GM23338 (cell line): ENCODE data around the gene ZFHX3. TPM values are rescaled to one million over a fixed set of nuclear protein-coding genes. Genes with fewer than 3 reads are reported as not detected.

ENCODE experiments used
- ATAC-seq: fragments of 200-7000 bp; cut with Tn5 transposase; 3 replicates; pipeline ENCODE4 v1.9.1; 2020
- DNase-seq: peaks from one replicate; pipeline ENCODE4 v3.0.0-alpha.2; 2015; ENCODE audit warnings: low spot score
- H2AFZ ChIP-seq: fragments of 200-600 bp; sonication (generic); 2 replicates; pipeline ENCODE4 v1.8.0; 2016; ENCODE audit warnings: antibody characterized with exemption, mild to moderate bottlenecking, moderate library complexity
- H3F3A ChIP-seq: fragments of 200-600 bp; sonication (generic); replicated peaks from 2 replicates; pipeline ENCODE4 v1.8.0; 2017; ENCODE audit warnings: antibody characterized with exemption, mixed run types, low read depth
- H3K27ac ChIP-seq: fragments of 200-600 bp; sonication (generic); 2 replicates; pipeline ENCODE4 v1.6.1; 2016; ENCODE audit warnings: low read depth
- H3K27me3 ChIP-seq: fragments of 200-600 bp; sonication (generic); 2 replicates; pipeline ENCODE4 v1.8.0; 2016; ENCODE audit warnings: mild to moderate bottlenecking, mixed run types, moderate library complexity; ENCODE audit not compliant: insufficient read depth
- H3K36me3 ChIP-seq: fragments of 200-600 bp; sonication (generic); 2 replicates; pipeline ENCODE4 v1.8.0; 2016; ENCODE audit warnings: mild to moderate bottlenecking; ENCODE audit not compliant: insufficient read depth
- H3K4me1 ChIP-seq: fragments of 200-600 bp; sonication (generic); 2 replicates; pipeline ENCODE4 v1.8.0; 2016; ENCODE audit warnings: mild to moderate bottlenecking, moderate library complexity; ENCODE audit not compliant: insufficient read depth
- H3K4me2 ChIP-seq: fragments of 200-600 bp; sonication (generic); 2 replicates; pipeline ENCODE4 v1.7.1; 2017; ENCODE audit warnings: mixed run types
- H3K4me3 ChIP-seq: fragments of 200-600 bp; sonication (generic); 2 replicates; pipeline ENCODE4 v1.6.1; 2016; ENCODE audit warnings: mixed run types
- H3K79me2 ChIP-seq: fragments of 200-600 bp; sonication (generic); replicated peaks from 2 replicates; pipeline ENCODE4 v1.8.0; 2017; ENCODE audit warnings: mild to moderate bottlenecking; ENCODE audit not compliant: insufficient read depth
- H3K9me2 ChIP-seq: fragments of 200-600 bp; sonication (generic); 2 replicates; pipeline ENCODE4 v1.8.0; 2017; ENCODE audit not compliant: insufficient read depth
- H4K20me1 ChIP-seq: fragments of 200-600 bp; sonication (generic); replicated peaks from 2 replicates; pipeline ENCODE4 v1.8.0; 2017; ENCODE audit warnings: mild to moderate bottlenecking; ENCODE audit not compliant: insufficient read depth
- H3K27ac Mint-ChIP-seq: 2 replicates; pipeline ENCODE4 v1.8.0; 2020; ENCODE audit warnings: inconsistent platforms, mild to moderate bottlenecking, moderate library complexity, mixed read lengths
- H3K27me3 Mint-ChIP-seq: 3 replicates; pipeline ENCODE4 v1.8.0; 2022; ENCODE audit warnings: low read depth, mild to moderate bottlenecking, moderate library complexity, mixed read lengths, inconsistent platforms; ENCODE audit not compliant: insufficient read depth, poor library complexity
- H3K36me3 Mint-ChIP-seq: 3 replicates; pipeline ENCODE4 v1.8.0; 2021; ENCODE audit warnings: low read depth, mild to moderate bottlenecking, inconsistent platforms, moderate library complexity, mixed read lengths
- H3K4me1 Mint-ChIP-seq: 3 replicates; pipeline ENCODE4 v1.8.0; 2020; ENCODE audit warnings: mild to moderate bottlenecking, inconsistent platforms, mixed read lengths
- H3K4me3 Mint-ChIP-seq: 3 replicates; pipeline ENCODE4 v1.8.0; 2021; ENCODE audit warnings: moderate library complexity, mild to moderate bottlenecking, inconsistent platforms, mixed read lengths
- H3K9me3 Mint-ChIP-seq: 3 replicates; pipeline ENCODE4 v1.8.0; 2020; ENCODE audit warnings: moderate library complexity, mild to moderate bottlenecking, inconsistent platforms, mixed read lengths
- CREB1 ChIP-seq: fragments of 250-450 bp; sonication (Bioruptor Pico); IDR thresholded peaks from 2 replicates; pipeline ENCODE4 v1.5.0; 2020; ENCODE audit warnings: low read depth, mild to moderate bottlenecking, moderate library complexity
- EZH2 ChIP-seq: fragments of 200-600 bp; sonication (generic); IDR thresholded peaks from one replicate; pipeline ENCODE4 v1.8.0; 2017; ENCODE audit warnings: antibody characterized with exemption, mild to moderate bottlenecking, low read depth; ENCODE audit not compliant: unreplicated experiment
- EZH2phosphoT487 ChIP-seq: fragments of 200-600 bp; sonication (generic); IDR thresholded peaks from one replicate; pipeline ENCODE4 v1.8.1; 2018; ENCODE audit warnings: antibody characterized with exemption; ENCODE audit not compliant: unreplicated experiment
- JUNB ChIP-seq: IDR thresholded peaks from one replicate; pipeline ENCODE4 v1.6.1; 2016; ENCODE audit warnings: antibody characterized with exemption; ENCODE audit not compliant: unreplicated experiment
- NANOG ChIP-seq: IDR thresholded peaks from 2 replicates; pipeline ENCODE4 v1.6.1; 2016; ENCODE audit warnings: antibody characterized with exemption, borderline replicate concordance
- ZNF114 ChIP-seq: fragments of 250-450 bp; sonication (Bioruptor Pico); IDR thresholded peaks from 2 replicates; pipeline ENCODE4 v1.5.0; 2020; ENCODE audit warnings: mild to moderate bottlenecking, moderate library complexity
- polyA plus RNA-seq: library from polyadenylated mRNA; unstranded; fragments of >200 nt; fragmentation: Nextera tagmentation; extraction: Ambion mirVana; gene quantifications from 2 replicates; pipeline ENCODE4 v1.2.1, GENCODE V29; 2016
- total RNA-seq: library from RNA; depleted of rRNA; stranded (reverse); fragments of >200 nt; shearing (Covaris generic); gene quantifications from 2 replicates; pipeline ENCODE4 v1.2.3, GENCODE V29; 2014
- TF ChIP-seq, protein P1 (sequence below): IDR thresholded peaks from one replicate; pipeline ENCODE4 v1.6.1; 2018; ENCODE audit warnings: antibody characterized with exemption; ENCODE audit not compliant: unreplicated experiment
- TF ChIP-seq, protein P2 (sequence below), 2 experiments: fragments of 200-600 bp in 1 of 2; sonication (generic) in 1 of 2; conservative IDR thresholded peaks; 2 replicates each; pipeline versions ENCODE4 v1.5.1 to v1.6.1; 2016 to 2017; ENCODE audit warnings: antibody characterized with exemption in 2 of 2, low read depth in 2 of 2, mild to moderate bottlenecking in 2 of 2, moderate library complexity in 1 of 2
- TF ChIP-seq, protein P3 (sequence below): IDR thresholded peaks from 2 replicates; pipeline ENCODE4 v1.6.1; 2016; ENCODE audit warnings: antibody characterized with exemption

The ZFHX3 gene
- total and polyA plus RNA-seq, 2 experiments from 2014 or later: 1.0 to 1.5 TPM

DNA sequence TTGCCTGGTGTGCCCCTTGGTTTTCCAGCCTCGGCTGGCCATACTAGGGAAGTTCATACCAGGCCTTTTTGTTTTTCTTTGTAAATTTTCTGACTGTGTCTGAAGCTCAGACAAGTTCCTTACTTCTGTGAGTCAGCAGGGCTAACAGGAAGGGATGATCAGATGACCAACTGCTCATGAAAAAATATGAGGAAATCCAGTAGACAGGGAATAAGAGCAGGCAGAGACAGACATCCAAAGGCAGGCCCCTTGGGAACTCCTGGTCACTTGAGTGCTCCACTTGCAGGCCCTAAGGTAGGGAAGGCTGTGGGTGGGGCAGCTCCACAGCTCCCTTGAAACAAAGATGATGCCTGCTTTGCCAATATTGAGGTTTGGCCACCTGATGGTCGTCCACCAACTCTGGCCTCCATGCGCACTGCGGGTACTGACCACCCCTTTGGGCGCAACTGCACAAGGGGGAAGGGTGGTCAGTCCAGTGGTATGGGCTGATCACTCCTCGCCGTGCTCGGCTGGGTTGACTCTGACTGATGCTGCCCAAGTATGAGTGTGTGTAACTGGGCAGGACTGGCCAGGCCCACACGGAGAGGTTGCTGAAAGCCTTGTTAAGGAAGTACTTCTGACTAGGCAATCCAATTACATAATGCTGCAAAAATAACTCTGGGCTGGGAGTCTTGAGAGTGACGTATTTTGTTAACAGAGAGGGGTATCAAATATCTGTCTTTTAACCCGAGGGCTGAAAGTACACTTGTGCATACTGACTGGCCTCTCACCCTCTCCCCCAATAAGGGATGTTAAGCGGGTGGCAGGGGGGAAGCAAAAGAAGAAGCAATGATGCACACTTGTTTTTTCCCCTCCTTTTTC lies 20.8 kb upstream of the ZFHX3 start:
- no peaks in the 10 kb centered on the region for H3K79me2 ChIP-seq
- no peaks in the 10 kb centered on the region for H3K9me2 ChIP-seq
- peaks cover 22% of the 10 kb centered on the region for H3F3A ChIP-seq
- H3K27me3 ChIP-seq: peaks cover 91% of the 10 kb centered on the region
- H3K4me1 ChIP-seq: peaks cover 59% of the 10 kb centered on the region
- Mint-ChIP-seq H3K9me3 (peaks cover 7% of the 10 kb centered on the region; the same call in 2 of the 3 replicates), H3K4me3 (no peak overlapping the region; the same call in 2 of the 3 replicates), H3K27ac (no peak overlapping the region), H3K4me1 (peaks cover 44% of the 10 kb centered on the region), H3K27me3 (peaks cover 85% of the 10 kb centered on the region), H3K36me3 (no peaks in the 10 kb centered on the region)
- H4K20me1 ChIP-seq: peaks cover 7% of the 10 kb centered on the region
- no peak for DNase-seq
- H3K4me2 ChIP-seq: peak overlapping the region; percentile 32; the same call in 1 of the 2 replicates
- no peak for ATAC-seq
- no peak overlapping the region for H2AFZ ChIP-seq
- H3K4me3 ChIP-seq: no peak overlapping the region
- no peak overlapping the region for H3K27ac ChIP-seq
- peak; percentile 36 for TF ChIP-seq EZH2
- TF ChIP-seq, protein P1, sequence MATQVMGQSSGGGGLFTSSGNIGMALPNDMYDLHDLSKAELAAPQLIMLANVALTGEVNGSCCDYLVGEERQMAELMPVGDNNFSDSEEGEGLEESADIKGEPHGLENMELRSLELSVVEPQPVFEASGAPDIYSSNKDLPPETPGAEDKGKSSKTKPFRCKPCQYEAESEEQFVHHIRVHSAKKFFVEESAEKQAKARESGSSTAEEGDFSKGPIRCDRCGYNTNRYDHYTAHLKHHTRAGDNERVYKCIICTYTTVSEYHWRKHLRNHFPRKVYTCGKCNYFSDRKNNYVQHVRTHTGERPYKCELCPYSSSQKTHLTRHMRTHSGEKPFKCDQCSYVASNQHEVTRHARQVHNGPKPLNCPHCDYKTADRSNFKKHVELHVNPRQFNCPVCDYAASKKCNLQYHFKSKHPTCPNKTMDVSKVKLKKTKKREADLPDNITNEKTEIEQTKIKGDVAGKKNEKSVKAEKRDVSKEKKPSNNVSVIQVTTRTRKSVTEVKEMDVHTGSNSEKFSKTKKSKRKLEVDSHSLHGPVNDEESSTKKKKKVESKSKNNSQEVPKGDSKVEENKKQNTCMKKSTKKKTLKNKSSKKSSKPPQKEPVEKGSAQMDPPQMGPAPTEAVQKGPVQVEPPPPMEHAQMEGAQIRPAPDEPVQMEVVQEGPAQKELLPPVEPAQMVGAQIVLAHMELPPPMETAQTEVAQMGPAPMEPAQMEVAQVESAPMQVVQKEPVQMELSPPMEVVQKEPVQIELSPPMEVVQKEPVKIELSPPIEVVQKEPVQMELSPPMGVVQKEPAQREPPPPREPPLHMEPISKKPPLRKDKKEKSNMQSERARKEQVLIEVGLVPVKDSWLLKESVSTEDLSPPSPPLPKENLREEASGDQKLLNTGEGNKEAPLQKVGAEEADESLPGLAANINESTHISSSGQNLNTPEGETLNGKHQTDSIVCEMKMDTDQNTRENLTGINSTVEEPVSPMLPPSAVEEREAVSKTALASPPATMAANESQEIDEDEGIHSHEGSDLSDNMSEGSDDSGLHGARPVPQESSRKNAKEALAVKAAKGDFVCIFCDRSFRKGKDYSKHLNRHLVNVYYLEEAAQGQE: no peak
- no peaks in the 10 kb centered on the region; the same call in 1 of the 2 replicates for H3K36me3 ChIP-seq

DNA sequence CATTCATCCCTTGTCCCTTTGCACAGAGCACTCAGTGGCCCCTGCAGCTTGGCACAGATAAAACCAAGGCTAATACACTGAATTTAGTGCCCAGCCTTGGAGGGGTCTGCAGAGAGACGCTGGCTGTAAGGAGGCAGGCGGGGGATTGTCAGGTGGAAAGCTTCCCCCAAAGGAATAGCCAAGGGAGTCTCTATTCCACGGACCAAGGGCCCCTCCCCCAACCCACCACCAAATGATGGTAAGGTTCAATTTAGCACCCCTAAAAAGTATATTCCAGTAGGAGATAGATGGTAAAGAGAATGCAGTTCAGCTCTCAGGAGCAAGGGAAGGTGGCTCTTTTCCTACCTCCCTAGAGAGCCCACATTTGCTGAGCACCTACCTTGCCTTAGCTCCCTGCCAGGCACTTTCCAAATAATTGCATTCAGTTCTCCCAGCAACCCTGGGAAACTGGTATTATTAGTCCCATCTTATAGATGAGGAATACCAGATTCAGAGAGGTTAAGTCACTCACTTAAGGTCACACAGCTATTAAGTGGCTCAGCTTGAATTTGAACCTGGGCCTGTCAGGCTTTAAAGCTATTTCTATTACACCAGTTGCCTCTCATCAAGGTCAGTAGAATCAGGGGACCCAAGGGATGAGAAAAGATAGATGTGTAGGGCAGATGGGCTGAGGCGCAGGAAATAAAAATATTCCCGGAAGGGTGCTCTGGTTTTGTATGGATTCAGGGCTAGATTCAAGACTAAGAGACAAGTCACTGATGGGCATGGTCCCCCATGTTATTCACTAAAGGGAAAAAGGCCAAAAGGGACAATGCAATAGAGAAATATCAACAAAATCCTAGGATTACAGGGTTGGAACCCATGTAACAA lies 20.0 kb upstream of the ZFHX3 start:
- no peaks in the 10 kb centered on the region; the same call in 1 of the 2 replicates for H3K36me3 ChIP-seq
- peaks cover 91% of the 10 kb centered on the region for H3K27me3 ChIP-seq
- Mint-ChIP-seq H3K4me1 (peaks cover 51% of the 10 kb centered on the region), H3K9me3 (peaks cover 7% of the 10 kb centered on the region; the same call in 2 of the 3 replicates), H3K27me3 (peaks cover 93% of the 10 kb centered on the region), H3K4me3 (no peak overlapping the region; the same call in 2 of the 3 replicates), H3K36me3 (no peaks in the 10 kb centered on the region), H3K27ac (no peak overlapping the region)
- H3F3A ChIP-seq: peaks cover 23% of the 10 kb centered on the region
- H4K20me1 ChIP-seq: peaks cover 7% of the 10 kb centered on the region
- H2AFZ ChIP-seq: no peak overlapping the region
- H3K4me1 ChIP-seq: peaks cover 67% of the 10 kb centered on the region
- TF ChIP-seq EZH2 (no peak), ZNF114 (CRISPR knock-in tag) (no peak), NANOG (no peak), EZH2phosphoT487 (no peak), CREB1 (CRISPR knock-in tag) (no peak), JUNB (no peak)
- TF ChIP-seq, protein P2, sequence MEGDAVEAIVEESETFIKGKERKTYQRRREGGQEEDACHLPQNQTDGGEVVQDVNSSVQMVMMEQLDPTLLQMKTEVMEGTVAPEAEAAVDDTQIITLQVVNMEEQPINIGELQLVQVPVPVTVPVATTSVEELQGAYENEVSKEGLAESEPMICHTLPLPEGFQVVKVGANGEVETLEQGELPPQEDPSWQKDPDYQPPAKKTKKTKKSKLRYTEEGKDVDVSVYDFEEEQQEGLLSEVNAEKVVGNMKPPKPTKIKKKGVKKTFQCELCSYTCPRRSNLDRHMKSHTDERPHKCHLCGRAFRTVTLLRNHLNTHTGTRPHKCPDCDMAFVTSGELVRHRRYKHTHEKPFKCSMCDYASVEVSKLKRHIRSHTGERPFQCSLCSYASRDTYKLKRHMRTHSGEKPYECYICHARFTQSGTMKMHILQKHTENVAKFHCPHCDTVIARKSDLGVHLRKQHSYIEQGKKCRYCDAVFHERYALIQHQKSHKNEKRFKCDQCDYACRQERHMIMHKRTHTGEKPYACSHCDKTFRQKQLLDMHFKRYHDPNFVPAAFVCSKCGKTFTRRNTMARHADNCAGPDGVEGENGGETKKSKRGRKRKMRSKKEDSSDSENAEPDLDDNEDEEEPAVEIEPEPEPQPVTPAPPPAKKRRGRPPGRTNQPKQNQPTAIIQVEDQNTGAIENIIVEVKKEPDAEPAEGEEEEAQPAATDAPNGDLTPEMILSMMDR (conservative IDR thresholded peaks at IDR 0.05; ENCODE audit: low read depth in 2 of 2): no peak
- TF ChIP-seq, protein P3, sequence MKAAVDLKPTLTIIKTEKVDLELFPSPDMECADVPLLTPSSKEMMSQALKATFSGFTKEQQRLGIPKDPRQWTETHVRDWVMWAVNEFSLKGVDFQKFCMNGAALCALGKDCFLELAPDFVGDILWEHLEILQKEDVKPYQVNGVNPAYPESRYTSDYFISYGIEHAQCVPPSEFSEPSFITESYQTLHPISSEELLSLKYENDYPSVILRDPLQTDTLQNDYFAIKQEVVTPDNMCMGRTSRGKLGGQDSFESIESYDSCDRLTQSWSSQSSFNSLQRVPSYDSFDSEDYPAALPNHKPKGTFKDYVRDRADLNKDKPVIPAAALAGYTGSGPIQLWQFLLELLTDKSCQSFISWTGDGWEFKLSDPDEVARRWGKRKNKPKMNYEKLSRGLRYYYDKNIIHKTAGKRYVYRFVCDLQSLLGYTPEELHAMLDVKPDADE: no peak
- peak overlapping the region; percentile 91; the same call in 1 of the 2 replicates for H3K4me2 ChIP-seq
- DNase-seq: no peak
- H3K79me2 ChIP-seq: no peaks in the 10 kb centered on the region
- no peak for ATAC-seq
- H3K4me3 ChIP-seq: peak overlapping the region; percentile 62
- no peak overlapping the region for H3K27ac ChIP-seq
- H3K9me2 ChIP-seq: no peaks in the 10 kb centered on the region
